ENCODE measurements around the gene LHPP. TPM values are rescaled to one million over a fixed set of nuclear protein-coding genes. Genes with fewer than 3 reads are reported as not detected.

LHPP gene
- total and polyA plus RNA-seq, 11 donors = 5.6 to 23.5 (median 13.2) TPM

GRCh38 chr10:124469956-124470484, 8.4 kb downstream of the LHPP start:
- Histone ChIP-seq H3K27me3 (no peaks in the 10 kb centered on the region), H3K27ac (no peak overlapping the region), H3K4me3 (no peak overlapping the region), H3K9me3 (no peaks in the 10 kb centered on the region), H3K36me3 (no peaks in the 10 kb centered on the region), H3K4me1 (peaks cover 0 to 14% (median 3%) of the 10 kb centered on the region in 12 donors)
- no peak for TF ChIP-seq CTCF (IDR thresholded peaks at IDR 0.05)
- TF ChIP-seq POLR2A (IDR thresholded peaks at IDR 0.05) = no peak
- intact Hi-C loops (cut with DNase I) = no loop called here
- peak in 1 of 4 donors; percentile 10 for ATAC-seq
- no peak for DNase-seq
- 77 to 90% (median 81%) methylated on average over 16 to 20 of the region's 20 CpGs for WGBS, 4 donors

GRCh38 chr10:124470544-124471434, 9.2 kb downstream of the LHPP start:
- Histone ChIP-seq H3K4me1 (peaks cover 0 to 7% (median 0%) of the 10 kb centered on the region in 12 donors), H3K4me3 (no peak overlapping the region), H3K27ac (no peak overlapping the region), H3K27me3 (no peaks in the 10 kb centered on the region), H3K36me3 (no peaks in the 10 kb centered on the region), H3K9me3 (no peaks in the 10 kb centered on the region)
- no peak for DNase-seq
- TF ChIP-seq POLR2A (IDR thresholded peaks at IDR 0.05) (no peak), CTCF (IDR thresholded peaks at IDR 0.05) (no peak)
- intact Hi-C loops (cut with DNase I) = no loop called here
- ATAC-seq = no peak
- 89 to 93% (median 92%) methylated on average over 12 to 13 of the region's 13 CpGs for WGBS, 4 donors

GRCh38 chr10:124472071-124472470, 10.4 kb downstream of the LHPP start:
- no peak overlapping the region for H3K4me3 ChIP-seq
- H3K27me3 ChIP-seq = no peaks in the 10 kb centered on the region
- DNase-seq (no peak), ATAC-seq (no peak)
- TF ChIP-seq POLR2A (IDR thresholded peaks at IDR 0.05) = no peak
- TF ChIP-seq CTCF (IDR thresholded peaks at IDR 0.05) = no peak
- H3K36me3 ChIP-seq = no peaks in the 10 kb centered on the region
- H3K27ac ChIP-seq = no peak overlapping the region
- 90 to 92% (median 91%) methylated on average over 6 of the region's 6 CpGs for WGBS, 4 donors
- no peaks in the 10 kb centered on the region for H3K4me1 ChIP-seq
- intact Hi-C loops (cut with DNase I) = no loop called here
- H3K9me3 ChIP-seq = no peaks in the 10 kb centered on the region

GRCh38 chr10:124473070-124473469, 11.4 kb downstream of the LHPP start:
- Histone ChIP-seq H3K4me1 (peaks cover 0 to 4% (median 0%) of the 10 kb centered on the region in 12 donors), H3K4me3 (no peak overlapping the region), H3K27me3 (no peaks in the 10 kb centered on the region), H3K9me3 (no peaks in the 10 kb centered on the region), H3K36me3 (no peaks in the 10 kb centered on the region), H3K27ac (no peak overlapping the region)
- WGBS, 4 donors = 70 to 88% (median 82%) methylated on average over 3 of the region's 3 CpGs
- intact Hi-C loops (cut with DNase I) = no loop called here
- no peak for ATAC-seq
- DNase-seq = no peak
- no peak for TF ChIP-seq POLR2A (IDR thresholded peaks at IDR 0.05)
- no peak for TF ChIP-seq CTCF (IDR thresholded peaks at IDR 0.05)

All from heart left ventricle (tissue), 16 donors.